Progenitor cell of endocrine pancreas (in vitro differentiated cells): ENCODE data around the gene HMCN2. TPM values are rescaled to one million over a fixed set of nuclear protein-coding genes. Genes with fewer than 3 reads are reported as not detected.

ENCODE experiments used
- DNase-seq: peaks from one replicate; pipeline ENCODE4 v3.0.0; 2021; ENCODE audit warnings: low spot score; ENCODE audit not compliant: unreplicated experiment
- H3K27ac Mint-ChIP-seq: 2 replicates; pipeline ENCODE4 v1.8.0; 2021; ENCODE audit warnings: mild to moderate bottlenecking, moderate library complexity, mixed read lengths
- H3K27me3 Mint-ChIP-seq: 2 replicates; pipeline ENCODE4 v1.8.0; 2021; ENCODE audit warnings: mixed read lengths
- H3K36me3 Mint-ChIP-seq: 2 replicates; pipeline ENCODE4 v1.8.0; 2022; ENCODE audit warnings: mixed read lengths; ENCODE audit not compliant: insufficient read depth
- H3K4me1 Mint-ChIP-seq: 2 replicates; pipeline ENCODE4 v1.8.0; 2021; ENCODE audit warnings: low read depth, mixed read lengths
- H3K4me3 Mint-ChIP-seq: 2 replicates; pipeline ENCODE4 v1.8.0; 2021; ENCODE audit warnings: low read depth, mild to moderate bottlenecking, moderate library complexity, mixed read lengths
- H3K9me3 Mint-ChIP-seq: 2 replicates; pipeline ENCODE4 v1.8.0; 2021; ENCODE audit warnings: low read depth, mixed read lengths
- CTCF ChIP-seq: fragments of 200-600 bp; sonication (generic); IDR thresholded peaks from one replicate; pipeline ENCODE4 v1.5.0; 2021; ENCODE audit warnings: antibody characterized with exemption, mild to moderate bottlenecking; ENCODE audit not compliant: unreplicated experiment
- total RNA-seq: library from RNA; stranded (reverse); gene quantifications from 2 replicates; pipeline ENCODE4 v1.2.1, GENCODE V29; 2021

Gene HMCN2
- total RNA-seq, 1 donor from 2014 or later: 0.26 TPM

- H3K4me3 Mint-ChIP-seq: no peak overlapping the region
- no peak for DNase-seq
- peaks cover 16% of the 10 kb centered on the region for H3K27me3 Mint-ChIP-seq
- no peaks in the 10 kb centered on the region for H3K36me3 Mint-ChIP-seq
- no peaks in the 10 kb centered on the region for H3K9me3 Mint-ChIP-seq
- no peaks in the 10 kb centered on the region for H3K4me1 Mint-ChIP-seq
- TF ChIP-seq CTCF: no peak
- no peak overlapping the region for H3K27ac Mint-ChIP-seq
These were observed 194.5 kb downstream of the HMCN2 start for GRCh38 chr9:130459941-130460669.

DNA sequence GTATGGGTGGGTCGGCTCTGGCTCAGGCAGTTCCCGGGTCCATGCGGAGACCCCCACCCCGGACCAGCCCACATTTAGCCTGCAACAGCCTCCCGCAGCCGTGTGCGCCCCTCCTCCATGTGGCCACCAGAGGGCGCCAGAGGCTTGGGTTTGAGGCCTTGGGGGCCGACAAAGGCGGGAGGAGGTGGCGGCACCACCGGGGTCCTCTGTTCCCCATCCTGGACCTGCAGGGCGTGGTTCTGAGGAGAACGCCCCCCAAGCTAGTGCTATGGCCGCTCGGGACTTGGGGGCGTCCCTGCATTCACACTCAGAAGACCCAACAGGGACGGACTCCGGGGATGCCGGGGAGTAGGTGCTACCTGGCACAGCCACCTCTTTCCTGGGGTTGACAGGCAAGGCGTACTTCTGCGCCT is 195.7 kb downstream of the HMCN2 start:
- peak; percentile 97 for TF ChIP-seq CTCF
- Mint-ChIP-seq H3K4me1 (no peaks in the 10 kb centered on the region), H3K27me3 (peaks cover 16% of the 10 kb centered on the region), H3K27ac (no peak overlapping the region), H3K9me3 (no peaks in the 10 kb centered on the region), H3K4me3 (no peak overlapping the region), H3K36me3 (no peaks in the 10 kb centered on the region)
- peak; percentile 80 for DNase-seq

DNA sequence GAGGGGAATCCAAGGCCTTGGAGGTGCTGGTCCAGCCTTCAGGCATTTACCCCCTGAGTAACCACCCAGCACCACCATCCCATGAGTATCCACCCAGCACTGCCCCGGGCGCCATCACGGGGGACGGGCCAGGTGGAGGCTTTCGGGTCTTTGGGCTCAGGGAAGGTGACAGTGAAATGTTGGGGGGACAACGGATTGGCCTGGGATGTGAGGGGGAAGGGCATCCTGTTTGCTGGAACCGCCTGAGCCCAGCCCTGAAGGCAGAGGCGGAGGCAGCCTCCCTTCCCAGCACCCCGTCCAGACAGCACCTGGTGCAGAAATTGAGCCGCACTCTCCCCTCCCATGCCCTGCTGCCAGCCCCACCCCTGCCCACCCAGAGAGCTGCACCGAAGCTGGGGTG is 196.2 kb downstream of the HMCN2 start:
- Mint-ChIP-seq H3K36me3 (no peaks in the 10 kb centered on the region), H3K27me3 (peaks cover 16% of the 10 kb centered on the region), H3K4me3 (no peak overlapping the region), H3K27ac (no peak overlapping the region), H3K4me1 (no peaks in the 10 kb centered on the region), H3K9me3 (no peaks in the 10 kb centered on the region)
- no peak for TF ChIP-seq CTCF
- no peak for DNase-seq

DNA sequence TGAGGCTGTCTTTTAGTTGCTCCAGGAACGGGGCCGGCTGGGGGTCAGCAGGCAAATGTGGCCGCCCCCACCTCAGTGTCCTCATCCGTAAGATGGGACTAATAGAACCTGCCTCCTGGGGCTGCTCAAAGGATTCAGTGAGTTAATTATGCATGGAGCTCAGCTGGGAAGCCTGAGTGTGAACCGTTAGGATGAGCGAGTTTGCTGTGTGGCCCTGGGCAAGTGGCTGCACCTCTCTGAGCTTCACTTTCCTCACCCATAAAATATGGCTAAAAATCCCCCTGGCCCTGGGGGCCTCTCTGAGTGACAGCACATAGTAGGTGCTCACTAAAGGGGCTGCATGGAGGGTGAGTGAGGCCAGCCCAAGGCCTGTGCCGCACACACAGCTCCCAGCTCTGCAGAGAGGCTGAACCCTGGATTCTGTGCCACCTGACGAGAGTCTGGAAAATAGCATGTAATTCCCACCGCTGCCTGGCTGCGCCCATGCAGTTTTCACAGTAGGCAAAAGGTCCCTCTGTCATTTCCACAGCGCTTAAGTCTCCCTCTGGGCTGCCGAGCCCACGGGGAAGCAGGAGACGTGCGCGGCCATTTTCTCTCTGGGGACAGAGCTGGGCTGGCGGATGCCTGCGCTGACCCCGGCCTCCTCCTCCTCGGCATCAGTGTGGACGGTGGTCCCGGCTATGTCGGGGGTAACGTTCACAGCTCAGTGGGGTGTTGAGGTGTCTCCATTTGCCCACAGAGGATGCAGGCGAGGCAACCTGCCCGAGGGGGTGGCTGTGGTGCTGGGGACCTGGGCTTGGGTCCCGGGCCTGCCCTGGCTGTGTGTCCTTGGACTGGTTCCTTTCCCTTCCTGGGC is 197.4 kb downstream of the HMCN2 start:
- no peak for TF ChIP-seq CTCF

DNA sequence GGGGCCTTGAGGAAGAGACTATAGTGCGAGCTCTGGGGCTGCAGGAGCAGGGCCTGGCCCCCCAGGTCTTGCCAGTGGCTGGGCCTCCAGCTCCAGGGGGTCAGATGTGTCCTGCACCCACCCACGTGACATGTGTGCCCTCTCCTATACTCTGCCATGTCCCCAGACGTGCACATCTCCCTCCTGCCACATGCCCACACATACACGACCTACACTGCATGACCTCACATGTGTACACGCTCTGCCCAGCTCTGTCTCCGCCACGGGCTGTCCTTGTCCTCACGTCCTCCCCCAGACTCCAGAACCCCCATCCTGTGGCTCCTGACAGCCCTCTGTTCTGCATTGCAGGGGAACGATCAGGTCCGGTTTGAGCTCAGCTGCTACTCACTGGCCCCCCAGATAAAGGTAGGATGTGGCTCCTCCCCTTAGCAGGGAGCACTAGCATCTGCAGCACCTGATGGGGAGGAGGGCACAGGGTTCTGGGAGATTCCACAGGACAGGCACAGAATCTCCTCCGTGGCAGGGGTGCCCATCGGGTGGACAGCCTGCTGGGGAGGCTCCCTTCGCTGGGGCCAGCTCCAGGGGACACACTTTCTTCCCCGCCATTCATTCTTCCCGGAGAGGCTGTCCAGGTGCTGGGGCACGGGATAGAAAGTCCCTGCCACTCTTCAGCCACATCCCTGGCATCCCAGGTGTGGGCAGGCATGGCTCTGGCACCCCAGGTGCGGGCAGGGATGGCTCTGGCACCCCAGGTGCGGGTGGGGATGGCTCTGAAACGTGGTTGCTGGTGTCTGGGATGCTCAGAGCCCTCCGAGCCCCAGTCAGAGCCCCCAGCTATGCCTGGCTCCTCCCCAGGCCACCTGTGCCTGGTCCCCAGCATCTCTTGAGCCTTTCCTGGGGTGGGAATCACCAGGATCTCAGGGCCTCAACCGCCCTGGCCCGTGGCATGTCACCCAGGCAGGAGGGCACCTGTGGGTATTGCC is 198.5 kb downstream of the HMCN2 start:
- H3K27me3 Mint-ChIP-seq: peaks cover 22% of the 10 kb centered on the region
- H3K4me1 Mint-ChIP-seq: peaks cover 6% of the 10 kb centered on the region
- no peak overlapping the region for H3K4me3 Mint-ChIP-seq
- no peak for DNase-seq
- no peak for TF ChIP-seq CTCF
- no peaks in the 10 kb centered on the region for H3K36me3 Mint-ChIP-seq
- no peaks in the 10 kb centered on the region for H3K9me3 Mint-ChIP-seq
- H3K27ac Mint-ChIP-seq: no peak overlapping the region

More for the DNA sequence above, 197.4 kb downstream of the HMCN2 start:
- no peak overlapping the region for H3K4me3 Mint-ChIP-seq
- H3K4me1 Mint-ChIP-seq: peaks cover 6% of the 10 kb centered on the region
- peaks cover 22% of the 10 kb centered on the region for H3K27me3 Mint-ChIP-seq
- no peaks in the 10 kb centered on the region for H3K36me3 Mint-ChIP-seq
- H3K9me3 Mint-ChIP-seq: no peaks in the 10 kb centered on the region
- no peak for DNase-seq
- no peak overlapping the region for H3K27ac Mint-ChIP-seq
